GM21825 (cell line): ENCODE measurements around the gene UBE2U.
"Not testable (repeated sequence)": the region's sequence is repeated elsewhere in the genome, so short reads cannot be mapped to it uniquely, and the experiment has no call there.

ENCODE experiments used
- ATAC-seq: cut with Tn5 transposase; IDR thresholded peaks from one replicate; pipeline ENCODE4 v1.9.1; 2021; ENCODE audit warnings: mild to moderate bottlenecking, moderate library complexity; ENCODE audit not compliant: unreplicated experiment

UBE2U gene

DNA sequence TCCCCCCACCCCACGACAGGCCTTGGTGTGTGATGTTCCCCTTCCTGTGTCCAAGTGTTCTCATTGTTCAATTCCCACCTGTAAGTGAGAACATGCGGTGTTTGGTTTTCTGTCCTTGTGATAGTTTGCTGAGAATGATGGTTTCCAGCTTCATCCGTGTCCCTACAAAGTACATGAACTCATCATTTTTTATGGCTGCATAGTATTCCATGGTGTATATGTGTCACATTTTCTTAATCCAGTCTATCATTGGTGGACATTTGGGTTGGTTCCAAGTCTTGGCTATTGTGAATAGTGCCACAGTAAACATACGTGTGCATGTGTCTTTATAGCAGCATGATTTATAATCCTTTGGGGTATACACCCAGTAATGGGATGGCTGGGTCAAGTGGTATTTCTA is 36.1 kb downstream of the UBE2U start:
- not testable (repeated sequence) for ATAC-seq

GRCh38 chr1:64240206-64240605 is 36.8 kb downstream of the UBE2U start:
- no peak for ATAC-seq

DNA sequence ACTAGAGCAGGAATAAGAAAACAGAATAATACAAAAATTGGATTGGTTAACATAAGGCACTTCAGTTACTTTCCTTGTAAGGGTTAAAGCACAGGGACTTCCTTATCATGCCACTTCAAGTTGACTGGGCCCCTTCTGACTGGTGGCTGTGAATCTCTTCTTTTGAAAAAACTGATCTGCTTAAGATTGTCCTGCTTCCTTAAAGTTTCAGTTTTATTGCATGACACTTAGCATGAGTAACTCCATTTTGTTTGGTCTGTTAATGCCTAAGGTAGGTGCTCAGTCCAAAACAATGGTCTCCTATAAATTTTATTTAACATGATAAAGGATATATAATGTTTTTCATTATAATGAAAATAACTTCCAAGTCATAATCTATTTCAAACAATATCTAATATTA is 37.6 kb downstream of the UBE2U start:
- ATAC-seq: no peak

GRCh38 chr1:64242895-64243756 is 39.7 kb downstream of the UBE2U start:
- no peak for ATAC-seq

DNA sequence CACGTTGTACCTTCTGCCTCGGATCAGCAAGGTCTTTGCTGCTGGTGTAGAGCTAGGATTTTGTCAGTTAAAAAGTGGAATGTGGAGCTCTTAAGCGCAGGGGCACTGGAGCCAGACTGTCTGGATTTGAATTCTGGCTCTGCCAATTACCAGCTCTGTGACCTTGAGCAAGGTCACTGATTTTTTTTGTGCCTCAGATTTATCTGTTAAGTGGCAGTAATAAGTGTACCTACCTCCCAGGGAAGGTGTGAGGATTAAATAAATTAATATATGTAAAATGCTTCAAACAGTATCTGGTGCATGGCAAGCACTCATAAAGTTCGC is 40.3 kb downstream of the UBE2U start:
- no peak for ATAC-seq

DNA sequence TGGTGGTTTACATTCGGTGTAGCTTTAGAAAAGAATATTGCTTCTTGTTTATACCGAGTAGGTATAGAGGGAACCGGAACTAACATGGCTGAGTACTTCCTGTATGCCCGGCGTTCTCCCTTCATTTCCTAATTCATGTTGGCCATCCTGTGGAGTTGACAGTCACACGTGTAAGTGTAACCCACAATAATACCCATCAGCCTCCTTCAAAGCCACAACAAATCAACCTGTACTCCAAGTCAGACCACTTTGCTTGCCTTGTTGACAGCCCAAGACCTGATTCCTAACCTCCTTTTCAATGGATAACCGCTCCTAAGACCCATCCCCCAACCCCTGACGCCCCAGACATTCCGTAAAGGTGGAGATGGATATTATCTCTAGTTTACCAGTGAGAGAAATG is 42.1 kb downstream of the UBE2U start:
- ATAC-seq: no peak

GRCh38 chr1:64246294-64246917 is 43.0 kb downstream of the UBE2U start:
- no peak for ATAC-seq

DNA sequence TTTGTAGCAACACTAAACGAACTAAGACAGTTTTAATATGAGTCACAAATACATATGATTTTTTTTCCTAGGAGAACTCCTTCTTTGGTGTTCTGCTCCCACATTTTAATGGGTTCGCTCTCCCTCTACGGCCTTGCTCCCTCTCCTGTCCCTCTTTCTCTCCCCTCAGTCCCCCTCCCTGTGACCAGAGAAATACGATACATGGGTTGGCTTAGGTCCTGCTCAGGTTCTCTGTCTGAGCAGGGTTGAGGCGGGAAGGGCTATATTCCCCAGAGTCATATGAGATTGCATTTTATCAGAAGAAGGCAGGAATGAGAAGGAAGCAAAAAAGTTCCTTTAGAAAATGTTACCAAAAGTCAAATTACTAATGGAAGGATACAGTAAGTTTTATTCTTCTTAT is 44.6 kb downstream of the UBE2U start:
- no peak for ATAC-seq

- ATAC-seq: not testable (repeated sequence)
Measured at GRCh38 chr1:64250472-64250871, 47.0 kb downstream of the UBE2U start.

- no peak for ATAC-seq
Measured at GRCh38 chr1:64251971-64252370, 48.5 kb downstream of the UBE2U start.

DNA sequence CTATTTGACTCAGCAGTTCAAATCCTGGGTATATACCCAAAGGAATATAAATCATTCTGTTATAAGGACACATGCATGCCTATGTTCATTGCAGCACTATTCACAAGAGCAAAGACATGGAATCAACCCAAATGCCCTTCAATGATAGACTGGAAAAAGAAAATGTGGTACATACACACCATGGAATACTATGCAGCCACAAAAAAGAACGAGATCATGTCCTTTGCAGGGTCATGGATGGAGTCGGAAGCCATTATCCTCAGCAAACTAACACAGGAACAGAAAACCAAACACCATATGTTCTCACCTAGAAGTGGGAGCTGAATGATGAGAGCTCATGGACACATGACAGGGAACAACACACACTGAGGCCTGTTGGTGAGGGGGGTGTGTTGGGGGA is 53.8 kb downstream of the UBE2U start:
- ATAC-seq: not testable (repeated sequence)

DNA sequence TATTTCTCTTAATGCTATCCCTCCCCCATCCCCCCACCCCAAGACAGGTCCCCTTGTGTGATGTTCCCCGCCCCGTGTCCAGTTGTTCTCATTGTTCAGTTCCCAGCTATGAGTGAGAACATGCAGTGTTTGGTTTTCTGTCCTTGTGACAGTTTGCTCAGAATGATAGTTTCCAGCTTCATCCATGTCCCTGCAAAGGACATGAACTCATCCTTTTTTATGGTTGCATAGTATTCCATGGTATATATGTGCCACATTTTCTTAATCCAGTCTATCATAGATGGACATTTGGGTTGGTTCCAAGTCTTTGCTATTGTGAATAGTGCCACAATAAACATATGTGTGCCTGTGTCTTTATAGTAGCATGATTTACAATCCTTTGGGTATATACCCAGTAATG is 55.0 kb downstream of the UBE2U start:
- not testable (repeated sequence) for ATAC-seq

- ATAC-seq: no peak
Measured at GRCh38 chr1:64263335-64263734, 59.9 kb downstream of the UBE2U start.

GRCh38 chr1:64263856-64264255 is 60.4 kb downstream of the UBE2U start:
- ATAC-seq: no peak

DNA sequence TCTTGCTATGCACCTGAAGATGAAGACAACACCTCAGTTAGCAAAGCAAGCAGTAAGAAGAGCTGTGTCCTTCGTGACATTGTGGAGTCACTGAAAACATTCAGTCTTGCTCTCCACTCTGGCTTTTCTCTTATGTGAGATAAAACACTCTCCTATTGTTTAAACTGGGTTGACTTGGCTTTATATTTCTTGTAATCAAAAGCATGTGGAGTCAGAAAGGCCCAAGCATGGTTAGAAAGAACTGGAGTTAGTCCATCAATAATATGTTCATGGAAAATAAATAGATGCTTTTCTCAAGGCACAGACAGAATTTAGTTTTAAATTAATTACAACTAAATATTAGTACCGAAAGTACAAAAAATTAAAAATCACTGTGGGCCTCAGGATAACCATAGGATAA is 61.7 kb downstream of the UBE2U start:
- no peak for ATAC-seq

DNA sequence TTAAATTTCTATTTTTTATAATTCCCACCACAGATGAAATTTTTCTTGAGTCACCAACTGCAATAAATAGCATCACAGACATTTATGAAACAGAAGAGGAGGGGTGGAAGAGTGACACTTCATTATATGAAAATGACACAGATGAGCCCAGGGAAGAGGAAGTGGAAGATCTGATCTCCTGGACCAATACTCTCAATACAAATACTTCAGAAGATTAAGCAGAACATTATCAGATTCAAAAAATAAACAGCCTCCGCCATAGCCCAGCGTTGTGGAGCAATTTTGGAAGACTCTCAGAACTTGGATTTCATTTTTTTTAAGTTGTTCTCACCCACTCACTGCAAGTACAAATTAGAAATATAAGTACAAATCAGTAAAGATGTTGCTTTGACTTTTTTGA is 63.6 kb downstream of the UBE2U start:
- no peak for ATAC-seq

- ATAC-seq: no peak
Measured at GRCh38 chr1:64268653-64269557, 65.5 kb downstream of the UBE2U start.

DNA sequence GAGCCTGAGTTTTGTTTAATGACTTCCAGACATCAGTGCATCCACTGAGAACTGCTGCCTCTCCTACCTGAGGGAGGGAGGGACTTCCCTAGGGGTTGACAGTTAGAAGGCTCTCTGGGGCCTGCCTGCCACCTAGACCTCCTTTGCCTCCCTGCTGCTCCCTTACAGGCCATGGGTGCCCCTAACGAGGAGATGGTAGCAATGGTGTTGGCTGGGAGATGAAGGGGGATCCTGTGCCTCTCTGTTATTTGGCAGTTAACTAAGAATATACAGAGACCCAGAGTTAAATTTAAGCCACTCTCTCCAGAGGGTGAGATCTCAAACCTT is 66.1 kb downstream of the UBE2U start:
- no peak for ATAC-seq

GRCh38 chr1:64280001-64280400 is 76.6 kb downstream of the UBE2U start:
- no peak for ATAC-seq

DNA sequence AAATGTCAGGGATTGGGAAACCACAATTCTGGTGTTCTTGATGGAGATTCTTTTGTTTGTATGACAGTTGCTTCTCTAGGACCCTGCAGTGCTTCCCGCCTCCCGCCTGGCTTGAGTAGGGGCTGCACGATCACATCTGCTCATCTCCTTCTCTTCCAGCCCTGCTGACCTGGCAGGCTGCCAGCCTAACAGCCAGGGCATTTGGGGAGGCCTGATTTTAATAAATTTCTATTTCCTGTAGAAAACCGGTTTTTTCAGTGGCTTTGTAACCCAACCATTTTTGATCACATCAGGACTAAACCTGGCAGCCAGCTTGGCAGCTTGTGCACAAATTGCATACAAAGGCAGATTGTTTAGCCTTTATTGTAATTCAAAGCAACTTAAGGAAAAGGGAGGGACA is 78.9 kb downstream of the UBE2U start:
- ATAC-seq: no peak

- no peak for ATAC-seq
Measured at GRCh38 chr1:64287071-64287470, 83.6 kb downstream of the UBE2U start.

- no peak for ATAC-seq
Measured at GRCh38 chr1:64290420-64290819, 87.0 kb downstream of the UBE2U start.
